IMR-90 (cell line): ENCODE measurements around the gene FERMT2. TPM values are rescaled to one million over a fixed set of nuclear protein-coding genes. Genes with fewer than 3 reads are reported as not detected.

Experiments used
- ATAC-seq: fragments of 200-7000 bp; cut with Tn5 transposase; 2 replicates; pipeline ENCODE4 v1.9.1; 2020; ENCODE audit warnings: low read depth, mild to moderate bottlenecking, moderate library complexity
- BruUV-seq: library from RNA; stranded (reverse); fragments of 400-500 nt; replicated peaks from 2 replicates; lab custom pipeline; 2021; lab: Mats Ljungman, UMichigan
- CTCF ChIA-PET: fragments of 300-600 bp; formaldehyde crosslinking; extraction: SDS; loops from one replicate; lab custom pipeline; 2021; ENCODE audit warnings: antibody characterized with exemption; lab: Yijun Ruan, JAX
- POLR2A ChIA-PET: fragments of 300-600 bp; sonication (Branson Sonifier 250); formaldehyde crosslinking; loops from one replicate; lab custom pipeline; 2022; ENCODE audit warnings: antibody characterized with exemption; ENCODE audit not compliant: unreplicated experiment; lab: Charles Lee
- DNase-seq: peaks from one replicate; pipeline ENCODE4 v3.0.0; 2013
- H2AFZ ChIP-seq: replicated peaks from 2 replicates; pipeline ENCODE3; 2013; ENCODE audit warnings: low read length, mild to moderate bottlenecking; ENCODE audit not compliant: poor library complexity
- H2AK5ac ChIP-seq: 2 replicates; pipeline ENCODE4 v1.6.1; 2013; ENCODE audit warnings: low read depth, low read length, inconsistent platforms
- H2AK9ac ChIP-seq: replicated peaks from 2 replicates; pipeline ENCODE3; 2013; ENCODE audit warnings: mild to moderate bottlenecking, low read depth, low read length, moderate library complexity; ENCODE audit not compliant: poor library complexity
- H2BK120ac ChIP-seq: 2 replicates; pipeline ENCODE4 v1.6.1; 2013; ENCODE audit warnings: low read depth, low read length, inconsistent platforms
- H2BK15ac ChIP-seq: 3 replicates; pipeline ENCODE4 v1.6.1; 2013; ENCODE audit warnings: low read depth, low read length, inconsistent platforms
- H2BK20ac ChIP-seq: 2 replicates; pipeline ENCODE4 v1.6.1; 2013; ENCODE audit warnings: low read depth, mild to moderate bottlenecking, inconsistent platforms, low read length, moderate library complexity
- H2BK5ac ChIP-seq: 2 replicates; pipeline ENCODE4 v1.6.1; 2013; ENCODE audit warnings: mild to moderate bottlenecking, low read depth, low read length, inconsistent platforms; ENCODE audit not compliant: poor library complexity, severe bottlenecking
- H3K14ac ChIP-seq: replicated peaks from 2 replicates; pipeline ENCODE4 v1.6.1; 2013; ENCODE audit warnings: low read depth, low read length, inconsistent platforms
- H3K18ac ChIP-seq: 2 replicates; pipeline ENCODE4 v1.6.1; 2013; ENCODE audit warnings: low read depth, low read length, control low read depth
- H3K23ac ChIP-seq: 2 replicates; pipeline ENCODE4 v1.6.1; 2013; ENCODE audit warnings: low read depth, low read length, inconsistent platforms
- H3K27ac ChIP-seq: 2 replicates; pipeline ENCODE4 v1.5.1; 2013; ENCODE audit warnings: mild to moderate bottlenecking, control low read depth, low read length; ENCODE audit not compliant: insufficient read depth
- H3K27me3 ChIP-seq: 2 replicates; pipeline ENCODE4 v1.6.1; 2013; ENCODE audit warnings: low read length; ENCODE audit not compliant: control insufficient read depth, insufficient read depth
- H3K36me3 ChIP-seq: 2 replicates; pipeline ENCODE4 v1.6.1; 2013; ENCODE audit warnings: low read length, mixed read lengths; ENCODE audit not compliant: control insufficient read depth, insufficient read depth
- H3K4ac ChIP-seq: 2 replicates; pipeline ENCODE4 v1.6.1; 2013; ENCODE audit warnings: low read depth, low read length, inconsistent platforms
- H3K4me1 ChIP-seq: 2 replicates; pipeline ENCODE4 v1.6.1; 2013; ENCODE audit warnings: low read length, mixed read lengths; ENCODE audit not compliant: control insufficient read depth, insufficient read depth
- H3K4me2 ChIP-seq: 2 replicates; pipeline ENCODE4 v1.6.1; 2013; ENCODE audit warnings: low read depth, mild to moderate bottlenecking, control low read depth, low read length, moderate library complexity
- H3K4me3 ChIP-seq: 2 replicates; pipeline ENCODE4 v1.5.1; 2013; ENCODE audit warnings: low read depth, mild to moderate bottlenecking, control low read depth, low read length, moderate library complexity; ENCODE audit not compliant: insufficient read depth
- H3K56ac ChIP-seq: 2 replicates; pipeline ENCODE4 v1.6.1; 2013; ENCODE audit warnings: low read length, inconsistent platforms; ENCODE audit not compliant: insufficient read depth; ENCODE audit errors: extremely low read depth
- H3K79me1 ChIP-seq, 2 experiments: 2 replicates each; pipeline ENCODE4 v1.6.1; 2013; ENCODE audit warnings: low read length in 2 of 2, inconsistent platforms in 1 of 2, low read depth in 1 of 2
- H3K9ac ChIP-seq: 2 replicates; pipeline ENCODE4 v1.6.1; 2013; ENCODE audit warnings: low read depth, low read length, control low read depth
- H3K9me1 ChIP-seq: 2 replicates; pipeline ENCODE4 v1.6.1; 2013; ENCODE audit warnings: low read length, inconsistent platforms; ENCODE audit not compliant: insufficient read depth
- H3K9me3 ChIP-seq: 2 replicates; pipeline ENCODE4 v1.6.1; 2013; ENCODE audit warnings: low read length; ENCODE audit not compliant: control insufficient read depth, insufficient read depth
- H4K20me1 ChIP-seq: 2 replicates; pipeline ENCODE4 v1.6.1; 2013; ENCODE audit warnings: low read length, inconsistent platforms; ENCODE audit not compliant: insufficient read depth
- H4K5ac ChIP-seq: 2 replicates; pipeline ENCODE4 v1.6.1; 2013; ENCODE audit warnings: mild to moderate bottlenecking, low read depth, low read length, control low read depth
- H4K8ac ChIP-seq, 2 experiments: 2 replicates each; pipeline ENCODE4 v1.6.1; 2013; ENCODE audit warnings: low read depth in 2 of 2, low read length in 2 of 2, control low read depth in 1 of 2, inconsistent platforms in 1 of 2
- H4K91ac ChIP-seq: 2 replicates; pipeline ENCODE4 v1.6.1; 2013; ENCODE audit warnings: low read depth, low read length, inconsistent platforms; ENCODE audit not compliant: insufficient read depth
- CEBPB ChIP-seq: IDR thresholded peaks from 2 replicates; pipeline ENCODE4 v1.6.1; 2012; ENCODE audit warnings: low read depth, low read length, improper control_type of control experiment
- NFE2L2 ChIP-seq: fragments of 150-350 bp; IDR thresholded peaks from 2 replicates; pipeline ENCODE4 v1.6.1; 2016; ENCODE audit warnings: low read depth, mild to moderate bottlenecking, low read length
- SMC3 ChIP-seq: fragments of 150-350 bp; IDR thresholded peaks from 2 replicates; pipeline ENCODE4 v1.6.1; 2016; ENCODE audit warnings: low read depth, mild to moderate bottlenecking, antibody characterized with exemption, low read length, moderate library complexity
- WGBS, 2 experiments: methylation state at CpG; one replicate each; pipeline versions ENCODE4 v1.1.5 to v1.1.7; 2013; ENCODE audit warnings: missing lambda C conversion rate in 2 of 2; ENCODE audit not compliant: insufficient read length in 1 of 2; ENCODE audit errors: extremely low coverage in 2 of 2; 5-methylcytosine and 5-hydroxymethylcytosine counted together
- dilution Hi-C: fragments of 300-500 bp; cut with HindIII; formaldehyde crosslinking; loops from one replicate; pipeline ENCODE4 v1.14.3; 2018; ENCODE audit warnings: low sequenced_read_pairs; ENCODE audit not compliant: unreplicated experiment
- in situ Hi-C: fragments of 300-500 bp; cut with MboI; formaldehyde crosslinking; loops from 3 replicates; pipeline ENCODE4 v1.14.3; 2019; ENCODE audit warnings: low sequenced_read_pairs, inconsistent platforms, mixed read lengths
- intact Hi-C: fragments of 100-400 bp; cut with micrococcal nuclease; formaldehyde crosslinking; loops from 2 replicates; pipeline ENCODE4 v1.10.0; 2022
- polyA plus RNA-seq, 3 experiments: library from polyadenylated mRNA; depleted of rRNA; stranded (reverse); fragments of >200 nt; gene quantifications; 2 replicates each; pipeline ENCODE4 v1.2.3, GENCODE V29; 2012; ENCODE audit warnings: low replicate concordance in 1 of 3
- total RNA-seq: library from RNA; depleted of rRNA; stranded (reverse); fragments of >200 nt; gene quantifications from 2 replicates; pipeline ENCODE4 v1.2.3, GENCODE V29; 2012

FERMT2 gene
- total and polyA plus RNA-seq, 2 of the 4 experiments (the other 2 are of a cell fraction) = 131 to 217 TPM

DNA sequence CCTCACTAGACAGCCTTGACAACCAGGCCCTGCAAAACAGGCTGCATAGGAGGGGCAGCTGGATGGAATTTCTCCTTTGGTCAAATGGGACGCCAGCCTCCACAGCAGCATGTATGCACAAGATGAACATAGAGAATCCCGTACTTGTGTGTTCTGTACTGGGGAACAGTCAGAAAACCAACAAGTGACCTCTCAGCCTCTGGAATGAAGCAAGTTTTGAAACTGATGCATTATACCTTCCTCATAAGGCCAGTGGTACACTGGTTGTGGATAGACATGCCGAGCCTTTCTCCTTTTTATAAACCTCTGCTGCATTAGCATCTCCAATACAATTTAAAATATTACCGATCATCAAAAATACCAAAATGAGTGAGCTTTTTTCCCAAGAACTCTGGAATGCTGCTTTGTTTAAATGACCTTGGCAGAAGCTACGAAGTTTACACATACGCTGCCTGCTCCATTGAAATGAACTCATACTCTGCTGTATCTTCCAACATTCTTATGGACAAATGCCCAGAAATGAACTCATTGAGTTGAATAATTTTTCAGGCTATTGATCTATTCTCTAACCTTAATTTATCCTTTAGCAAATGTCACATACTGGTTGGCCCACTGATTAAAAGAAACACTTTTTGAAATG, 47.6 kb upstream of the FERMT2 start:
- dilution Hi-C loops (no loop called here), intact Hi-C loops (loop anchor here (5.0 kb wide), 1 partner anchor 44 kb away; no protein-coding TSS in a partner anchor), in situ Hi-C loops (no loop called here)
- no peaks in the 10 kb centered on the region for H3K9me3 ChIP-seq
- H3K9ac ChIP-seq = peak overlapping the region; percentile 16; the same call in 1 of the 2 replicates
- peak overlapping the region; percentile 74 for H2AK5ac ChIP-seq
- WGBS, 2 experiments = 0% methylated on average over 1 of the region's 6 CpGs; no CpG with 5 or more reads in 1 of the 2 experiments
- no peak overlapping the region for H3K4me3 ChIP-seq
- peak; percentile 87 for ATAC-seq
- H3K9me1 ChIP-seq = peaks cover 6% of the 10 kb centered on the region
- DNase-seq = peak; percentile 97
- no peaks in the 10 kb centered on the region for H3K79me1 ChIP-seq
- BruUV-seq = no TSS peak
- no peaks in the 10 kb centered on the region for H3K27me3 ChIP-seq
- H3K27ac ChIP-seq = peak overlapping the region; percentile 84
- H2BK20ac ChIP-seq = peak overlapping the region; percentile 86
- TF ChIP-seq CEBPB (0 out of 2 replicates have a peak, but pooled peaks have one; percentile 21), NFE2L2 (0 out of 2 replicates have a peak, but pooled peaks have one; percentile 6), SMC3 (no peak)
- no peaks in the 10 kb centered on the region for H3K36me3 ChIP-seq
- peak overlapping the region; percentile 79 for H2BK5ac ChIP-seq
- peaks cover 12% of the 10 kb centered on the region for H3K4me1 ChIP-seq
- ChIA-PET POLR2A (no interaction called here), CTCF (no interaction called here)
- peak overlapping the region; percentile 61; the same call in 1 of the 2 replicates for H3K14ac ChIP-seq
- H3K56ac ChIP-seq = no peak overlapping the region; the same call in 1 of the 2 replicates
- H2BK120ac ChIP-seq = peak overlapping the region; percentile 77
- peak overlapping the region; percentile 21 for H2AK9ac ChIP-seq
- no peaks in the 10 kb centered on the region; the same call in 1 of the 2 replicates for H4K20me1 ChIP-seq
- peak overlapping the region; percentile 34 to 55; a peak in 3 of 4 replicates for H4K8ac ChIP-seq
- H4K91ac ChIP-seq = peak overlapping the region; percentile 67
- peak overlapping the region; percentile 57; the same call in 2 of the 3 replicates for H2BK15ac ChIP-seq
- peak overlapping the region; percentile 77 for H3K4me2 ChIP-seq
- H2AFZ ChIP-seq = peak overlapping the region; percentile 64
- H3K23ac ChIP-seq = peak overlapping the region; percentile 57
- peak overlapping the region; percentile 73 for H3K4ac ChIP-seq
- peak overlapping the region; percentile 19; the same call in 1 of the 2 replicates for H4K5ac ChIP-seq
- H3K18ac ChIP-seq = peak overlapping the region; percentile 52
